Right lobe of liver (tissue), 4 donors: ENCODE data around the gene SHISA4.

Experiments used
- CTCF ChIP-seq, 4 donors: fragments of 200-600 bp in 3 of 4; fragments of 450-650 bp in 1 of 4; IDR thresholded peaks; one replicate each; pipeline versions ENCODE4 v1.5.1 to v1.8.0; 2016 to 2022; ENCODE audit warnings: antibody characterized with exemption in 4 of 4, mild to moderate bottlenecking in 2 of 4
- POLR2A ChIP-seq: fragments of 450-650 bp; IDR thresholded peaks from one replicate; pipeline ENCODE4 v1.6.1; 2017; ENCODE audit warnings: antibody characterized with exemption, mild to moderate bottlenecking
- donor health status: DM: no; HTN: no; CAD: no.
- donor health status: DM: no; HTN: no; CAD: no.
- donor health status: DM: no; HTN: yes; CAD: no.

DNA sequence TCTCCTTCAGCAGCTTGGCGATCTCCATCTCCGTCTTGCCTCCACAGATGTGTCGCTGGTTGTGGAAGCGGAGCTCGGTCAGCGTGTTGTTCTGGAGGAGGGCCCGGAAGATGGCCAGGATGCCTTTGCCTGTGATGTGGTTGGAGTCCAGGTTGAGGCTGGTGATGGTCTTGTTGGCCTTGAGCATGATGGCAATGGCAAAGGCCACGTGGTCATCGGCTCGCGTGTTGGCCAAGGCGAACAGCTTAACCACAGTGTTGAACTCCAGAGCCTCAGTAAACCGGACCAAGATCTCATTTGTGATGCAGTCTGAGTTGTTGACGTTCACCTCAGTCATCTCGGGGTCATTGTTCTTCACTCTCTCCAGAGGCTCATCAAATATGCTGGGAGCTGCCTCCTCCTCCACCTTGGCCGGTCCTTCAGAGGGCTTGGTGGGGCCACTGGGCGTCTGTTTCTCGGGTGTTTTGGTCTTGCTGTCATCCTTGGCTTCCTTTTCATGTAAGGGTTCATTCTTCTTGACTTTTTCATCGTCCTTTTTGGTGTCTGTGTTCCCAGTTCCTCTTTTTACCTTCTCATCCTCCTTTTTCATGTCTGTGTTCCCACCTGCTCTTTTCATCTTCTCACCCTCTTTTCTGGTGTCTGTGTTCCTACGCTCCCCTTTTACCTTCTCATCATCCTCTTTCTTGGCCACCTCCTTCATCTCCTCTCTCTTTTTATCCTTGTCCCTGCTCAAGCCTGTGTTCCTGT lies 11.2 kb downstream of the SHISA4 start:
- TF ChIP-seq CTCF (IDR thresholded peaks at IDR 0.05) (no peak), POLR2A (no peak)
